Bronchial epithelial cell (primary cell): Measurements from ENCODE around the gene RNU4-1. TPM values are rescaled to one million over a fixed set of nuclear protein-coding genes. Genes with fewer than 3 reads are reported as not detected.

ENCODE experiments used
- DNase-seq: peaks from one replicate; pipeline ENCODE4 v3.0.0-alpha.2; 2010; ENCODE audit warnings: low read depth
- FAIRE-seq: peaks from 2 replicates; lab custom pipeline; 2011; peaks lifted over from hg19 to GRCh38; lab: Jason Lieb, UNC
- H3K27me3 ChIP-seq: 2 replicates; pipeline ENCODE4 v1.5.1; 2011; ENCODE audit warnings: low read length; ENCODE audit not compliant: control insufficient read depth, insufficient read depth
- H3K36me3 ChIP-seq: 2 replicates; pipeline ENCODE4 v1.5.1; 2011; ENCODE audit warnings: low read length; ENCODE audit not compliant: control insufficient read depth, insufficient read depth
- H3K4me3 ChIP-seq: 2 replicates; pipeline ENCODE4 v1.5.1; 2011; ENCODE audit warnings: mild to moderate bottlenecking, low read depth, low read length, control low read depth
- total RNA-seq: library from RNA; depleted of rRNA; stranded (reverse); fragments of >200 nt; gene quantifications from 2 replicates; pipeline ENCODE4 v1.2.1, GENCODE V29; 2014
- TF ChIP-seq, protein P1 (sequence below): IDR thresholded peaks from 2 replicates; pipeline ENCODE4 v1.5.1; 2011; ENCODE audit warnings: mild to moderate bottlenecking, moderate library complexity, low read length, control low read depth, inconsistent platforms; ENCODE audit not compliant: insufficient read depth, severe bottlenecking

Gene RNU4-1
- total RNA-seq, 1 donor from 2014 or later = 564 TPM

DNA sequence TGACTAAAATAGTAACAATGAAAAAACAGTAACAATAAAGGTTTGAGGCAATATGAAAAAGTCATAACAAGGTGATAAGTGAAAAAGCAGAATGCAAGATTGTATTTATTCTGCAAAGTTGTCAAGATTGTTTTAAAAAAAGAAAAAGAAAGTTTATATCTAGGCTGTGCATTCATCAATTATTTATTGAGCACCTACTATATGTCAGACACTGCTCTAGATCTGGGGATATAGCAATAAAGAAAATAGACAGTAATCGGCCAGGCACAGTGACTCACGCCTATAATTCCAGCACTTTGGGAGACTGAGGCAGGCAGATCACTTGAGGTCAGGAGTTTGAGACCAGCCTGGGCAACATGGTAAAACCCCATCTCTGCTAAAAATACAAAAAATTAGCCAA lies 30.7 kb upstream of the RNU4-1 start:
- H3K36me3 ChIP-seq = no peaks in the 10 kb centered on the region
- H3K27me3 ChIP-seq = peaks cover 4% of the 10 kb centered on the region
- FAIRE-seq (no peak), DNase-seq (no peak)
- TF ChIP-seq, protein P1, sequence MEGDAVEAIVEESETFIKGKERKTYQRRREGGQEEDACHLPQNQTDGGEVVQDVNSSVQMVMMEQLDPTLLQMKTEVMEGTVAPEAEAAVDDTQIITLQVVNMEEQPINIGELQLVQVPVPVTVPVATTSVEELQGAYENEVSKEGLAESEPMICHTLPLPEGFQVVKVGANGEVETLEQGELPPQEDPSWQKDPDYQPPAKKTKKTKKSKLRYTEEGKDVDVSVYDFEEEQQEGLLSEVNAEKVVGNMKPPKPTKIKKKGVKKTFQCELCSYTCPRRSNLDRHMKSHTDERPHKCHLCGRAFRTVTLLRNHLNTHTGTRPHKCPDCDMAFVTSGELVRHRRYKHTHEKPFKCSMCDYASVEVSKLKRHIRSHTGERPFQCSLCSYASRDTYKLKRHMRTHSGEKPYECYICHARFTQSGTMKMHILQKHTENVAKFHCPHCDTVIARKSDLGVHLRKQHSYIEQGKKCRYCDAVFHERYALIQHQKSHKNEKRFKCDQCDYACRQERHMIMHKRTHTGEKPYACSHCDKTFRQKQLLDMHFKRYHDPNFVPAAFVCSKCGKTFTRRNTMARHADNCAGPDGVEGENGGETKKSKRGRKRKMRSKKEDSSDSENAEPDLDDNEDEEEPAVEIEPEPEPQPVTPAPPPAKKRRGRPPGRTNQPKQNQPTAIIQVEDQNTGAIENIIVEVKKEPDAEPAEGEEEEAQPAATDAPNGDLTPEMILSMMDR = no peak
- no peak overlapping the region for H3K4me3 ChIP-seq

DNA sequence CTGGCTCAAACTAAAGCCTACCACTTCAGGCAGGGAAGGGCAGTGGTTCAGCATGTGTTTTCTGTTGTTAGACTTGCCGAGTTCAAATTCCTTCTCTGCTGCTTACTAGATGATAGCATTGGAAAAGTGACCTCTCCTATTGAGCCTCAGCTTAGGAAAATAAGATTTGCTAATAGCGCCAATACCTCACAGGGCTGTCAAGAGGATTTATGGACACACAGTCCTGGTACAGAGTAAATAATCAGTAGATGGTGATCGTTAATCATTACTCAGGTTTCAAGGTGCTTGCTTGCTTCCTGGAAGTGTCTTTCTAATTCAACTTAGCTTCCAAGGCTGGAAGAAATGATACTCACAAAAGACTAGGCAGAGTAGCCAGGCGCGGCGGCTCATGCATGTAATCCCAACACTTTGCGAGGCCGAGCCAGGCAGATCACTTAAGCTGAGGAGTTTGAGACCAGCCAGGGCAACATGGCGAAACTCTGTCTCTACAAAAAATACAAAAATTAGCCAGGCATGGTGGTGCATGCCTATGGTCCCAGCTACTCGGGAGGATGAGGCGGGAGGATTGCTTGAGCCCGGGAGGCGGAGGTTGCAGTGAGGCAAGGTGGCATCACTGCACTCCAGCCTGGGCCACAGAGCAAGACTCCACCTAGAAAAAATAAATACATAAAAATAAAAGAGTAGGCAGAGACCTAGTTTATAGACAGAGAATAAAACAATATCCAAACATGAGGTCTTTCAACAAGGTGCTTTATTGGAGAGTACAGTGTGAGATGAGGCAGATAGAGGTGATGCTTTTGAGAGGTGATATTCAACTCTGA lies 28.6 kb upstream of the RNU4-1 start:
- TF ChIP-seq, protein P1 = no peak
- Histone ChIP-seq H3K4me3 (no peak overlapping the region), H3K36me3 (no peaks in the 10 kb centered on the region), H3K27me3 (peaks cover 2% of the 10 kb centered on the region)
- DNase-seq (no peak), FAIRE-seq (no peak)

DNA sequence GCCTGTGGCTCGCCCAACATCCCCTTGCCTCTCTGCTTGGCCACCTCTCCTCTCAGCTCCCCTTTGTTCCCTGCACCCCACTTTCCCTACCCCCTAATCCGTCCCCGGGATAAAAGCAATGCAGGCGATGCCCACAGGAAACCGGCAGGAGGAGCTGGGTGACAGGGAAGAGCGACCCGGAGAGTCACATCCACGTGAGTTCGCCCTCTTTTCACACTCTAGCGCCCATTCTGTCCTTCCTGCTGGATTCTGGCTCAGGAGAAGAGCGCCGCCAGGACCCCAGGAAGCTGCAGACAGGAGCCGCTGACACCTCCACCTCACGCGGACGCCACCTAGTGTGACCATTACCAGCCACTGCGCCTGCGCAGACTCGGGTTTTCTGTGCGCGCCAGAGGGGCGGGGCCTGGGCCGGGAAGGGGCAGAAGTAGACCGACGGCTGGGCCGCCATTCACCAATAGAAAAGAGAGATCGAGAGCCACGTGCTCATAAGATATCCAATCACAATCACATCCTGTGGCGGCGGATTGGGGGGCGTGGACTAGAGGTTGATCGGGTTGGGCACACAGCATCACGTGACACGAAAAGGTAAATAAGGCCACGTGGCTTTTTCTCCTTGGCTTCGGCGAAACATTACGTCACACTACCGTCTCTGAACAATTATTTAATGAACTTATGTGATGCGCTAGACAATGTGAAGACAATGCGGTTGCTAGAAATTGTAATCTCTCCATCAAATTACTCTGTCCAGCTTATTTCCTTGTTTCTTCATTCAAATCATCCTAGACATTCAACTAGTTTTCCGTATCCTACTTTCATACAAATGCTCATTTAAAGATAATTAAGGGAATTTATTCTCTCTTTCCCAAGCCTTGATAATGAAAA lies 24.4 kb upstream of the RNU4-1 start:
- DNase-seq (peak; percentile 98), FAIRE-seq (no peak)
- TF ChIP-seq, protein P1 = peak; percentile 70
- peak overlapping the region; percentile 65 for H3K4me3 ChIP-seq
- peaks cover 2% of the 10 kb centered on the region for H3K27me3 ChIP-seq
- no peaks in the 10 kb centered on the region for H3K36me3 ChIP-seq

DNA sequence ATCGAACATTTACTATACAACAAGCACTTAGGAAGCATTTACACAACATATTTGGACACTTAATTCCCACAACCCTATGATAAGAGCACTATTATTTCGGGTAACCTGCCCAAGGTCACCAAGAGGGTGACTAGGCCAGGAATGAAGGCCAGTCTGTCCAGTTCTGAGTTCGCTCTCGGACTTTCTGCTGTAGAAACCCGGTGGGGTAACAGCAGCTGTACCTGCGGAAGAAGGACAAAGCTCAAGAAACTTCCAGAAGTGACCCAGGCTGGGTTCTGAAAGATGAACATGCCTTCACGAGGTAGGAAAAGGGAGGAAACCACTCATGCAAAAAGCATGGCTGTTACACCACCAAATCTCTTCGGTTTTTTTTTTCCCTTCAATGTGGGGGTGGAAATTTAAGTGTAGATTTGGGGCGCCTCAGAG lies 23.8 kb upstream of the RNU4-1 start:
- FAIRE-seq = no peak

DNA sequence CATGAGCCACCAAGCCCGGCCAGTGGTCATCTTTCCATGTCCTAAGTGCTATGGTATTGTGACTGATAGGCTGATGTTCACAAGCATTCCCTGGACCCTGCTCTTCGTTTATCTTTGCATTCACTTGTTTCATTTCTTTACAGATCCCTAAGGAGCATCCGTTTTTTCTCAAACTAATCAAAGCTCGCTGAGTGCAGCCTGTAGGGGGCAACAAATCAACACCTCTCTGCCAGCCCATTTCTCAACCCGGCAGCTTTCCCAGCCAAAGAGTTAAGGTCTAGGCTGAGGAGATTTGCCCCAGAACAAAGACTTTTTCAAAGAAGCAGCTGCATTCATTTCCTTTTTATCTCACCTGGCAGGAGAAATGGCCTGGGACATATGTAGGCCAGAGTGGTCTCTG lies 21.2 kb upstream of the RNU4-1 start:
- no peaks in the 10 kb centered on the region for H3K36me3 ChIP-seq
- H3K27me3 ChIP-seq = no peaks in the 10 kb centered on the region
- TF ChIP-seq, protein P1 = peak; percentile 29
- no peak overlapping the region for H3K4me3 ChIP-seq
- DNase-seq (no peak), FAIRE-seq (no peak)

More for the DNA sequence above, 23.8 kb upstream of the RNU4-1 start:
- Histone ChIP-seq H3K27me3 (peaks cover 2% of the 10 kb centered on the region), H3K4me3 (peak overlapping the region; percentile 65), H3K36me3 (no peaks in the 10 kb centered on the region)
- DNase-seq = peak; percentile 32
- TF ChIP-seq, protein P1 = no peak
